Hematopoietic multipotent progenitor cell treated with erythropoietin and hydrocortisone succinate and interleukin-3 and kit ligand, for 8 days (in vitro differentiated cells): Measurements from ENCODE around the gene HIP1R.

ENCODE experiments used
- DNase-seq: peaks from one replicate; pipeline ENCODE4 v3.0.0-alpha.2; 2015

Gene HIP1R

GRCh38 chr12:122860854-122861586 lies 25.8 kb downstream of the HIP1R start:
- DNase-seq = no peak

DNA sequence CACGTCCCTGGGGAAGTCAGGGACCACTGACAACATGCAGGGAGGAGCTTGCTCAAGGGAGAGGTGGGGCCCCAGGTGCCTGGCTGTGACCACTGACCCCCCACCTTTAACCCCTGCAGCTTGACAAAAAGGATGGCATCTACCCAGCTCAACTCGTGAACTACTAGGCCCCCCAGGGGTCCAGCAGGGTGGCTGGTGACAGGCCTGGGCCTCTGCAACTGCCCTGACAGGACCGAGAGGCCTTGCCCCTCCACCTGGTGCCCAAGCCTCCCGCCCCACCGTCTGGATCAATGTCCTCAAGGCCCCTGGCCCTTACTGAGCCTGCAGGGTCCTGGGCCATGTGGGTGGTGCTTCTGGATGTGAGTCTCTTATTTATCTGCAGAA lies 26.3 kb downstream of the HIP1R start:
- DNase-seq = no peak

DNA sequence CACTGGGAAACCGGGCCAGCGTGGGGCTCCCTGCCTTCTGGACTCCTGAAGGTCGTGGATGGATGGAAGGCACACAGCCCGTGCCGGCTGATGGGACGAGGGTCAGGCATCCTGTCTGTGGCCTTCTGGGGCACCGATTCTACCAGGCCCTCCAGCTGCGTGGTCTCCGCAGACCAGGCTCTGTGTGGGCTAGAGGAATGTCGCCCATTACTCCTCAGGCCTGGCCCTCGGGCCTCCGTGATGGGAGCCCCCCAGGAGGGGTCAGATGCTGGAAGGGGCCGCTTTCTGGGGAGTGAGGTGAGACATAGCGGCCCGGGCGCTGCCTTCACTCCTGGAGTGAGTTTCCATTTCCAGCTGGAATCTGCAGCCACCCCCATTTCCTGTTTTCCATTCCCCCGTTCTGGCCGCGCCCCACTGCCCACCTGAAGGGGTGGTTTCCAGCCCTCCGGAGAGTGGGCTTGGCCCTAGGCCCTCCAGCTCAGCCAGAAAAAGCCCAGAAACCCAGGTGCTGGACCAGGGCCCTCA lies 26.9 kb downstream of the HIP1R start:
- no peak for DNase-seq

DNA sequence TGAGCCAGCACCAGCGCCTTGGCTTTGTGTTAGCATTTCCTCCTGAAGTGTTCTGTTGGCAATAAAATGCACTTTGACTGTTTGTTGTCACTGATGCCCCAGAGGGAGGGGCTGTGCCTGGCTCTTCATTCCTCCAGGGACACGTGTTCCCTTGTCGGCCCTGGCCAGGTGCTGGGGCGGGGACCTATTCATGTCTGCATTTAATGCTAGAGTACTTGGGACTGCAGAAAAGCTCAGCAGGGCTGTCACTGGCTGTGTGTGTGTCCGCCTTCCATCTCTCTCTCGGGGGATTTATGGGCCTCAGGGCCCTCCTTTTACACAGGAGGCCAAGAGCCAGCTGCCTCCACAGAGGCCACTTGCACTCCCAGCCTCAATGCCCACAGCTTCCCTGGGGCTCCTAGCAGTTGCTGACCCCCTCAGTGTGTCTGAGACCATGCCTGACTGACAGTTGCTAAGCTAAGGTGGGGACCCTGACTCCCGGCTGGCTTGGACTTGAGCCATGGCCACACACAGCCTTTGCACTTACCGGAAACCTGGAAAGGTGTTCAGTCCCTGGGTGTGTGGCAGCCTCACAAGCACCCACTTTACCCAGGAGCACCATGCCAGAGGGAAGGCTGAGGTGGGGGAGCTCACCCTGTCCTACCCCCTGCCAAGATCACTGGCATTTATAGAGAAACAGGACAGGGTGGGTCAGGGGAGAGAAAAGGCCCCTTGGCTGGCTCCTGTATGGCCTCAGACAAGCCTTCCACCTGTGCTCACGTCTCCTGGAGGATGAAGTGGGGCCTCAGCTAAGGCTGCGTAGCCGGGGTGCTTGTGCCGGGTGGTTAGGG lies 27.8 kb downstream of the HIP1R start:
- no peak for DNase-seq

GRCh38 chr12:122864894-122865253 lies 29.6 kb downstream of the HIP1R start:
- no peak for DNase-seq

DNA sequence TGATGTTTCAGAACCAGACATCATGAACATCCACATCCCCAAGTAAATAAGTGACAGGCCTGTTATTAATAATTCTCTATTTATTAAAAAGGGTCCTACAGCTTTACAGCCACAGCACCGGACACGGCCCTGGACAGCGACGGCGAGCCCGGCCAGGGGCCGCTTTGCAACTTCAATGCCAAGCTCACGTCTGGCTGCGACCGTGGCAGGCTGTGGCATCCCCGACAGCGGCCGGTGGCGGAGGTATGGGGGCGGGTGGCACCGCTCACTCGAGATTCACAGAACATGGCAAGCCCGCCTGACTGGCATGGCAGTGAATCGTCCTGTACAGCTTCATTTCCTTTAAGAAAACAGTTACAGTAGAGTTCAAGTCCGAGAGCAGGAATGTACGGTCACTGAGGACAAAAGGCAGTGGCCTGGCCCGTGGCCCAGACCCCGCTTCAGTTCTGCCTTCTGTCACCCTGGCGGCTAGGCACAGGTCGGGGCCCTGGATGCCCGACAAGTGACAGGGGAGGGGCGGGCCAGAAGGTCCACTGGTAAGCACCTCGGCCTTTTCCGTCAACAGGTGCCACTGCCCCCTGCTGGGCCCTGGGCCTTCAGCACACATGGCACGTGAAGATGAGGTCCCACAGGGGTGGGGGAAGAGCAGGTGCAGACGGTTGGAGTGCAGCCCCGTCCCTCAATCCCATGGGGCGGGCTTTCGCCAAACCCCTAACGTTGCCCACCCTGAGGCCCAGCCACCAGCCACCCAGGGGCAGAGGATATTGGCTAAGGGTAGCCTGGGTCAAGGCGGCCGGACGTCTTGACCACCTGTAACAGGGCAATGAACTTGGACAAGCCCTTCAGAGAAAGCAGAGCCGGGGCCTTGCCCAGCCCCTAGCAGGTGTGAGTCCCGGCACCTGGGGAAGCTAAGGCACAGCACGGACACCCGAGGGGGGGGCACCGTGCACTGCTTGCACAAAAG lies 30.3 kb downstream of the HIP1R start:
- DNase-seq = peak; percentile 43

- DNase-seq = no peak
Measured at GRCh38 chr12:122866379-122866778, 31.1 kb downstream of the HIP1R start.

GRCh38 chr12:122866950-122867607 lies 31.8 kb downstream of the HIP1R start:
- DNase-seq = no peak

DNA sequence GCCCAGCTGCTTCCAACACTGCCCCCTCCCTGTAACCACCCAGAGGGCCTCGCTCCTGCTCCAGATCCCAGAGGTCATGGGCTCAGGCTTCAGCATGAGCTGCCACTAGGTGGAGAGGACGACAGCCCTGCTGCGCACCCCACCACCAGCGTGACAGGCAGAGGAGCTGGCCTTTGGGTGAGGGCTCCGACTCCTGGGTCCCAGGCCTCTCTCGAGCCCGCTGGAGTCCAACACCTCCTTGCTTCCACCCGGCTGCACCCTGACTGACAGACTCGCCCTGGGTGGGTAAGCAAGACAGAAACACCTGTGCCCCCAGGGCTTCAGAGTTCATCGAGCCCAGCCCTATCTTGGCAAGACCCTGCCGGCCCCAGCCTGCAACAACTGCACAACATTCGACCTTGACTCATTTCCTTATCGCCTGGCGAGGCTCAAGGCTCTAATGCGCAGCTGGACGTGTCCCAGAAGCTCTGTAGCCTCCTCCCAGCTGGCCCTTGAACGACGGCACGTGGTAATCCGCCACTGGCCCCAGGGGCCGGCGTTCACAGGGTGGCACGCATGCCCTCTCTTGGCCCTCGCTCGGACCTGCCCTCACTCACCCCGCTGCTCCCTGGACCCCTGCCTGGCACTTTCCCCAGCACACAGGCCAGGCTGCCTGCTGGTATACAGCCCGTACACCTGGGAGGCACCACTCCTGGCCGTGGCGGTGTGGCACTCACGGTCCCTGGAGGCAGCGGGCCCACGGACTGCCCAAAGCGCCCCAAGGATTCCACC lies 32.6 kb downstream of the HIP1R start:
- peak; percentile 59 for DNase-seq

- no peak for DNase-seq
Measured at GRCh38 chr12:122868471-122869177, 33.4 kb downstream of the HIP1R start.

GRCh38 chr12:122869207-122869973 lies 34.1 kb downstream of the HIP1R start:
- DNase-seq = no peak

DNA sequence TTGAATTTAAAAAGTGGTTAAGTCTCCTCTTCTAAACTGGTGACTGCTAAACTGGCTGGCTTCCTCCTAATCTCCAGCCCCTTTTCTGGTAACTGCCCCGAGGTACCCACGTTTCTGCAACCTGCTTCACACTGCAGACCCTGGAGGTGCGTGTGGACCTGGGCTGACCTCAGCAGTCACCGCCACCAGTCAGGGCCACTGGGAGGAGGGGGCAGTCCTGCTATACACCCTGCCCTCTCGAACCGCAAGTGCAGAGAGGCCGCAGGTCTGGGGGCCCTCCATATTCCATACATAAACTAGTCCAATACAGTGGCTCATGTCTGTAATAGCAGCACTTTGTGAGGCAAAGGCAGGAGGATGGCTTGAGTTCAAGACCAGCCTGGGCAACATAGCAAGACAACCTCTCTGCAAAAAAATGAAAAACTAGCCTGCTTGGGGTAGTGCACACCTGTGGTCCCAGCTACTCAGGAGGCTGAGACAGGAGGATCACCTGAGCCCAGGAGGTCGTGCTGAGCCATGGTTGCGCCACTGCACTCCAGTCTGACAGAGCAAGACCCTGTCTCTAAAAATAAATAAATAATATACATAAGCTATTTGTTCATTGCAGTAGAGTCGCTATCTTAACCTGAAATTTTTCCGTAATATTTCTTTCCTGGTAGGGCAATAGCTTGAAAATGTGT lies 35.0 kb downstream of the HIP1R start:
- no peak for DNase-seq

- peak; percentile 38 for DNase-seq
Measured at GRCh38 chr12:122870867-122871664, 35.8 kb downstream of the HIP1R start.

GRCh38 chr12:122871851-122872780 lies 36.9 kb downstream of the HIP1R start:
- peak; percentile 51 for DNase-seq

DNA sequence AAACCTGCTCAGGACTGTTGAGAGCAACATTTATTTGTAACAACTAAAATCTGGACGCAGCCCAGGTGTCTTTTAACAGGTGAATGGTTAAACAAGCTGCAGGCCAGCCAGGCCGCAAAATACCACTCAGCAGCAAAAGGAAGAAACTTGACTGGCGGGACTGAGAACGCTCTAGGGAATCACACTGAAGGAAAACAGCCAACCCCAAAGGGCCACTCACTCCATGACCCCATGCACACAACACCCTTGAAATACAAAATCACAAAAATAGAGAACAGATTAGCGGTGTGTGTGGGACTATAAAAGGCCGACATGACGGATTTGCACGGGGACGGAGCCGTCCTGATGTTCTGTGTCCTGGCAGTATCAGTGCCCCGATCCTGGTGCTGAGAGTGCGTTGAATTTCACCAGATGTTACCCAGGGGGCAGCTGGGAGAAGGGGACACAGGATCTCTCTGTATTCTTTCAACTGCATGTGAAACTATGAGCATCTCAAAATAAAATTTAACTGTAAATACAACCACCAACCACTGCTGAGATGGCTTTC lies 37.6 kb downstream of the HIP1R start:
- DNase-seq = no peak

GRCh38 chr12:122873540-122873939 lies 38.3 kb downstream of the HIP1R start:
- DNase-seq = no peak

DNA sequence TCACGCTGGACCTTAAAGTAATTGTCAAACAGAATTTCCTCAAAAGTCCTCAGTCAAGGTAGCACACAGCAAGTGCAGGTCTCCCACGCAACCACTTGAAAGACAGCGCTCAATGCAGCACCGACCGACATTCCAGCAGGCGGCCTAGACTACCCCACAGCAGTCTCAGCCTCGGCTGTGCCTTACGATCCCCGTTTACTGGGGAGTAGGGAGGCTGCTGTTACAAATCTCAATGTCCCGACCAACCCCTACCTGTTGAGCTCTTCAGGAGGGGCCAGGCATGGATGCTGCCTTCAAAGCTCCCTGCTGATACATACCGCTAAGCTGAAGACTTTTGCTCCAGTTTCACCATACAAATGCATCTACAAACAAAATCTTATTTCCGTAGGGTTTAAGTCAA lies 38.8 kb downstream of the HIP1R start:
- DNase-seq = no peak
